ENCODE measurements around the gene ELFN1. TPM values are rescaled to one million over a fixed set of nuclear protein-coding genes. Genes with fewer than 3 reads are reported as not detected.

ELFN1 gene
- total RNA-seq, 1 experiment from 2014 or later = 0.69 TPM

DNA sequence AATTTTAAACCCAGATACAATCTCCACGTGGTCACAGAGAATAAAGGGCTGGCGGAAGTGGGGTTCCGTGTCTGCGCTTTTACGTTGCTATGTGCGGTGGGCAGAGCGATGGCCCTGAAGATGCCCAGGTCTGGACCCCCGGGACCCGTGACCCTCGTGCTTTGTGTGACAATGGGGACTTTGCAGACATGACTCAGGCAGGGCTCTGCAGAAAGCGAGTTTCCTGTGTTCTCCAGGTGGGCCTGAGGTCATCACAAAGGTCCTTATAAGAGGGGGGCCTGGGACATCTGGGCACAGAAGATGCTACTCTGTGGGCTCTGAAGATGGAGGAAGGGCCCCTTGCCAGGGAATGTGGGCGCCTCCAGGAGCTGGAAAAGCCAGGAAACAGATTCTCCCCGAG lies 95.3 kb downstream of the ELFN1 start:
- Histone ChIP-seq H3K9ac (ENCODE audit: low read length) (no peak overlapping the region), H3K4me2 (ENCODE audit: low read length) (no peak overlapping the region), H3K4me3 (ENCODE audit: low read length) (no peak overlapping the region), H3K9me2 (replicated peaks; ENCODE audit: low read length) (no peaks in the 10 kb centered on the region), H3K4me1 (ENCODE audit: insufficient read depth, low read length) (no peaks in the 10 kb centered on the region), H3K9me3 (ENCODE audit: low read length) (no peaks in the 10 kb centered on the region), H3K36me3 (ENCODE audit: low read depth, low read length) (no peaks in the 10 kb centered on the region), H3K79me2 (ENCODE audit: low read length) (no peaks in the 10 kb centered on the region), H3F3A (ENCODE audit: low read length, unreplicated experiment) (no peaks in the 10 kb centered on the region), H4K20me1 (ENCODE audit: low read length) (no peaks in the 10 kb centered on the region), H3K27ac (ENCODE audit: low read length) (no peak overlapping the region), H2AFZ (ENCODE audit: low read length) (no peak overlapping the region), H3K27me3 (ENCODE audit: low read length) (no peaks in the 10 kb centered on the region)
- BruUV-seq (replicated peaks) = no TSS peak
- ChIA-PET CTCF (no interaction called here), POLR2A (ENCODE audit: unreplicated experiment) (no interaction called here)
- DNase-seq (no peak), ATAC-seq (no peak)
- TF ChIP-seq EZH2phosphoT487 (IDR thresholded peaks at IDR 0.05; ENCODE audit: borderline replicate concordance, low read length) = no peak
- no peak for TF ChIP-seq EZH2 (IDR thresholded peaks at IDR 0.05; ENCODE audit: low read length, unreplicated experiment)
- TF ChIP-seq, protein P1, sequence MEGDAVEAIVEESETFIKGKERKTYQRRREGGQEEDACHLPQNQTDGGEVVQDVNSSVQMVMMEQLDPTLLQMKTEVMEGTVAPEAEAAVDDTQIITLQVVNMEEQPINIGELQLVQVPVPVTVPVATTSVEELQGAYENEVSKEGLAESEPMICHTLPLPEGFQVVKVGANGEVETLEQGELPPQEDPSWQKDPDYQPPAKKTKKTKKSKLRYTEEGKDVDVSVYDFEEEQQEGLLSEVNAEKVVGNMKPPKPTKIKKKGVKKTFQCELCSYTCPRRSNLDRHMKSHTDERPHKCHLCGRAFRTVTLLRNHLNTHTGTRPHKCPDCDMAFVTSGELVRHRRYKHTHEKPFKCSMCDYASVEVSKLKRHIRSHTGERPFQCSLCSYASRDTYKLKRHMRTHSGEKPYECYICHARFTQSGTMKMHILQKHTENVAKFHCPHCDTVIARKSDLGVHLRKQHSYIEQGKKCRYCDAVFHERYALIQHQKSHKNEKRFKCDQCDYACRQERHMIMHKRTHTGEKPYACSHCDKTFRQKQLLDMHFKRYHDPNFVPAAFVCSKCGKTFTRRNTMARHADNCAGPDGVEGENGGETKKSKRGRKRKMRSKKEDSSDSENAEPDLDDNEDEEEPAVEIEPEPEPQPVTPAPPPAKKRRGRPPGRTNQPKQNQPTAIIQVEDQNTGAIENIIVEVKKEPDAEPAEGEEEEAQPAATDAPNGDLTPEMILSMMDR (conservative IDR thresholded peaks at IDR 0.05; ENCODE audit: low read depth, low read length) = no peak
- intact Hi-C loops (cut with micrococcal nuclease) = no loop called here

DNA sequence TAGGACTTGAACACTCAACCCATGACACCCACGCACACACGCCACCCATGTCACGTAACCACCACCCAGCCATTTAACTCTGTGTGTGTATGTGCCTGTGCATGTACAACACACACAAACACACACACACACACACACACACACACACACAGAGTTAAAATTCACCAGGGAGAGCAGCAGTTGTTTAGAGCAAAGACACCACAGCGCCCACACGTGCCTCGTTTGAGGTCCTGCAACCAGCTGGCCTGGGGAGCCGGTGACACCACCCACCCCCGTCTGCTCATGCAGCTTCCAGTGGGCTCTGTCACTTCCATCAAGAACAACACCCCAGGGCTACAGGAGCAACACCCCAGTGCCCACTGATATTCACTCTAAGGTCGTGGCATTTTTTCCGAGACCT lies 97.4 kb downstream of the ELFN1 start:
- H2AFZ ChIP-seq (ENCODE audit: low read length) = no peak overlapping the region
- H3K4me1 ChIP-seq (ENCODE audit: insufficient read depth, low read length) = no peaks in the 10 kb centered on the region
- no peaks in the 10 kb centered on the region for H3K79me2 ChIP-seq (ENCODE audit: low read length)
- no TSS peak for BruUV-seq (replicated peaks)
- POLR2A ChIA-PET (ENCODE audit: unreplicated experiment) = no interaction called here
- H3K4me3 ChIP-seq (ENCODE audit: low read length) = no peak overlapping the region
- H4K20me1 ChIP-seq (ENCODE audit: low read length) = no peaks in the 10 kb centered on the region
- TF ChIP-seq EZH2phosphoT487 (IDR thresholded peaks at IDR 0.05; ENCODE audit: borderline replicate concordance, low read length) = no peak
- TF ChIP-seq, protein P1 (conservative IDR thresholded peaks at IDR 0.05; ENCODE audit: low read depth, low read length) = no peak
- TF ChIP-seq EZH2 (IDR thresholded peaks at IDR 0.05; ENCODE audit: low read length, unreplicated experiment) = no peak
- no peaks in the 10 kb centered on the region for H3K9me2 ChIP-seq (replicated peaks; ENCODE audit: low read length)
- ATAC-seq (no peak), DNase-seq (no peak)
- H3K4me2 ChIP-seq (ENCODE audit: low read length) = no peak overlapping the region
- H3K27ac ChIP-seq (ENCODE audit: low read length) = no peak overlapping the region
- no peaks in the 10 kb centered on the region for H3F3A ChIP-seq (ENCODE audit: low read length, unreplicated experiment)
- no peaks in the 10 kb centered on the region for H3K27me3 ChIP-seq (ENCODE audit: low read length)
- no peaks in the 10 kb centered on the region for H3K9me3 ChIP-seq (ENCODE audit: low read length)
- CTCF ChIA-PET = no interaction called here
- no peaks in the 10 kb centered on the region for H3K36me3 ChIP-seq (ENCODE audit: low read depth, low read length)
- H3K9ac ChIP-seq (ENCODE audit: low read length) = no peak overlapping the region
- intact Hi-C loops (cut with micrococcal nuclease) = no loop called here

DNA sequence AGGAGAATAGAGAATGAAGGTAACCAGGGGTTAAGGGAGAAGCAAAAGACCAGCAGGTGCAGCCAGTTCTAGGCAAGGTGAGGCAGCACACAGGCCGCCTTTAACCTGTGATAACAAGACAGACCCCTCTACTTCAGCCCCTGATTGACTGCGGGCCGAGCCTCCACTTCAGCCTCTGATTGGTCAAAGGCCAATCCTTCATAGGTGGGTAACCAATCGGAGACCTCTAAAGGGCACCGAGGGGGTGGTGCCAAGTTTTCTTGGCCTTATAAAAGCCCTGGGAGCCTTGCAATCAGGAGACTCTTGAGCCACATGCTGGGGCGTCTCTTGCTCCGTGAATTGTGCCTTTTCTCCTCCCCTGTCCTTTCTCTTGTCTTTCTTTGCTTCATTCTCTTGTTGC lies 98.8 kb downstream of the ELFN1 start:
- CTCF ChIA-PET = no interaction called here
- Histone ChIP-seq H3K27ac (ENCODE audit: low read length) (no peak overlapping the region), H3K79me2 (ENCODE audit: low read length) (no peaks in the 10 kb centered on the region), H2AFZ (ENCODE audit: low read length) (no peak overlapping the region), H3K9me3 (ENCODE audit: low read length) (no peaks in the 10 kb centered on the region), H3K27me3 (ENCODE audit: low read length) (0 out of 2 replicates have a peak, but pooled peaks cover 3% of the 10 kb centered on the region), H3F3A (ENCODE audit: low read length, unreplicated experiment) (no peaks in the 10 kb centered on the region), H3K9me2 (replicated peaks; ENCODE audit: low read length) (no peaks in the 10 kb centered on the region), H3K9ac (ENCODE audit: low read length) (no peak overlapping the region), H3K36me3 (ENCODE audit: low read depth, low read length) (no peaks in the 10 kb centered on the region), H3K4me2 (ENCODE audit: low read length) (no peak overlapping the region), H3K4me1 (ENCODE audit: insufficient read depth, low read length) (no peaks in the 10 kb centered on the region), H3K4me3 (ENCODE audit: low read length) (no peak overlapping the region), H4K20me1 (ENCODE audit: low read length) (no peaks in the 10 kb centered on the region)
- DNase-seq = peak; percentile 25
- POLR2A ChIA-PET (ENCODE audit: unreplicated experiment) = no interaction called here
- intact Hi-C loops (cut with micrococcal nuclease) = loop anchor here (1.0 kb wide), 1 partner anchor 10 kb away; no protein-coding TSS in a partner anchor
- TF ChIP-seq EZH2 (IDR thresholded peaks at IDR 0.05; ENCODE audit: low read length, unreplicated experiment) (no peak), EZH2phosphoT487 (IDR thresholded peaks at IDR 0.05; ENCODE audit: borderline replicate concordance, low read length) (no peak)
- TF ChIP-seq, protein P1 (conservative IDR thresholded peaks at IDR 0.05; ENCODE audit: low read depth, low read length) = no peak
- no peak for ATAC-seq
- no TSS peak for BruUV-seq (replicated peaks)
